WTC11 (cell line): Measurements from ENCODE around the gene PTPRN2.

Experiments used
- ATF6 ChIP-seq: sonication (generic); formaldehyde crosslinking; IDR thresholded peaks from 2 replicates; pipeline ENCODE4 v1.8.1; 2023; ENCODE audit warnings: mild to moderate bottlenecking, missing genetic modification reagents
- CTCF ChIP-seq: fragments of 200-600 bp; IDR thresholded peaks from 2 replicates; pipeline ENCODE4 v1.8.0; 2022; ENCODE audit warnings: antibody characterized with exemption
- GTF2I ChIP-seq: fragments of 250-450 bp; sonication (Bioruptor Pico); conservative IDR thresholded peaks from 2 replicates; pipeline ENCODE4 v1.4.0; 2021; ENCODE audit warnings: mild to moderate bottlenecking
- MAX ChIP-seq: sonication (generic); formaldehyde crosslinking; IDR thresholded peaks from 2 replicates; pipeline ENCODE4 v1.8.0; 2022; ENCODE audit warnings: mild to moderate bottlenecking, missing genetic modification reagents
- NFYB ChIP-seq: sonication (generic); formaldehyde crosslinking; conservative IDR thresholded peaks from 2 replicates; pipeline ENCODE4 v1.8.0; 2022; ENCODE audit warnings: low read depth, missing genetic modification reagents

GRCh38 chr7:157644946-157645345 lies 942.7 kb downstream of the PTPRN2 start:
- TF ChIP-seq CTCF: no peak
- TF ChIP-seq ATF6 (CRISPR knock-in tag): no peak
- no peak for TF ChIP-seq MAX
- no peak for TF ChIP-seq NFYB
- no peak for TF ChIP-seq GTF2I (CRISPR knock-in tag)
